Caco-2 (cell line): ENCODE data around the gene MPPED1. TPM values are rescaled to one million over a fixed set of nuclear protein-coding genes. Genes with fewer than 3 reads are reported as not detected.

Experiments
- BruUV-seq: library from RNA; stranded (reverse); fragments of 400-500 nt; replicated peaks from 2 replicates; lab custom pipeline; 2021; lab: Mats Ljungman, UMichigan
- CTCF ChIA-PET: fragments of 300-600 bp; sonication (Branson Sonifier 250); formaldehyde crosslinking; loops from one replicate; lab custom pipeline; 2022; ENCODE audit warnings: antibody characterized with exemption; lab: Charles Lee
- POLR2A ChIA-PET: fragments of 300-600 bp; sonication (Branson Sonifier 250); formaldehyde crosslinking; loops from one replicate; lab custom pipeline; 2022; ENCODE audit warnings: antibody characterized with exemption; lab: Charles Lee
- DNase-seq, 2 experiments: peaks; one replicate each; pipeline versions ENCODE4 v3.0.0 to v3.0.0-alpha.2; 2020 to 2022
- H3K27me3 ChIP-seq: replicated peaks from 2 replicates; pipeline ENCODE4 v1.6.0; 2011; ENCODE audit warnings: low read length; ENCODE audit not compliant: control insufficient read depth, insufficient read depth
- H3K36me3 ChIP-seq: 2 replicates; pipeline ENCODE4 v1.5.1; 2011; ENCODE audit warnings: low read length; ENCODE audit not compliant: control insufficient read depth, insufficient read depth
- H3K4me1 ChIP-seq: fragments of 250-450 bp; sonication (Bioruptor Pico); 2 replicates; pipeline ENCODE4 v1.5.1; 2020; ENCODE audit warnings: mild to moderate bottlenecking
- H3K4me3 ChIP-seq: 2 replicates; pipeline ENCODE4 v1.5.1; 2011; ENCODE audit warnings: low read depth, mild to moderate bottlenecking, control low read depth, low read length
- H3K9me3 ChIP-seq: fragments of 250-450 bp; sonication (Bioruptor Pico); 2 replicates; pipeline ENCODE4 v1.5.1; 2020; ENCODE audit warnings: mild to moderate bottlenecking, moderate library complexity
- H3K27ac Mint-ChIP-seq: one replicate; pipeline ENCODE4 v1.8.0; 2022; ENCODE audit warnings: mixed read lengths; ENCODE audit not compliant: unreplicated experiment
- H3K27me3 Mint-ChIP-seq: one replicate; pipeline ENCODE4 v1.8.0; 2022; ENCODE audit warnings: mixed read lengths; ENCODE audit not compliant: insufficient read depth, unreplicated experiment
- H3K36me3 Mint-ChIP-seq: one replicate; pipeline ENCODE4 v1.8.0; 2022; ENCODE audit warnings: mild to moderate bottlenecking, mixed read lengths; ENCODE audit not compliant: insufficient read depth, unreplicated experiment
- H3K4me1 Mint-ChIP-seq: one replicate; pipeline ENCODE4 v1.8.0; 2022; ENCODE audit warnings: low read depth, mixed read lengths; ENCODE audit not compliant: unreplicated experiment
- H3K4me3 Mint-ChIP-seq: one replicate; pipeline ENCODE4 v1.8.0; 2022; ENCODE audit warnings: mild to moderate bottlenecking, moderate library complexity, mixed read lengths; ENCODE audit not compliant: unreplicated experiment
- H3K9me3 Mint-ChIP-seq: one replicate; pipeline ENCODE4 v1.8.0; 2022; ENCODE audit warnings: mixed read lengths; ENCODE audit not compliant: unreplicated experiment
- intact Hi-C: fragments of 100-400 bp; cut with micrococcal nuclease; formaldehyde crosslinking; loops from one replicate; pipeline ENCODE4 v1.10.0; 2022; ENCODE audit not compliant: unreplicated experiment
- total RNA-seq: library from RNA; stranded (reverse); gene quantifications from 2 replicates; pipeline ENCODE4 v1.2.3, GENCODE V29; 2022
- TF ChIP-seq, protein P1 (sequence below), 2 experiments: fragments of 200-600 bp in 1 of 2; IDR thresholded peaks; 1 replicate in 1 of 2; 2 replicates in 1 of 2; pipeline versions ENCODE4 v1.5.1 to v1.8.0; 2011 to 2022; ENCODE audit warnings: antibody characterized with exemption in 1 of 2, control low read depth in 1 of 2, inconsistent platforms in 1 of 2, low read depth in 1 of 2, low read length in 1 of 2, mild to moderate bottlenecking in 1 of 2, moderate library complexity in 1 of 2; ENCODE audit not compliant: insufficient read depth in 1 of 2, severe bottlenecking in 1 of 2, unreplicated experiment in 1 of 2

MPPED1 gene
- total RNA-seq, 1 experiment from 2014 or later, result not detected

DNA sequence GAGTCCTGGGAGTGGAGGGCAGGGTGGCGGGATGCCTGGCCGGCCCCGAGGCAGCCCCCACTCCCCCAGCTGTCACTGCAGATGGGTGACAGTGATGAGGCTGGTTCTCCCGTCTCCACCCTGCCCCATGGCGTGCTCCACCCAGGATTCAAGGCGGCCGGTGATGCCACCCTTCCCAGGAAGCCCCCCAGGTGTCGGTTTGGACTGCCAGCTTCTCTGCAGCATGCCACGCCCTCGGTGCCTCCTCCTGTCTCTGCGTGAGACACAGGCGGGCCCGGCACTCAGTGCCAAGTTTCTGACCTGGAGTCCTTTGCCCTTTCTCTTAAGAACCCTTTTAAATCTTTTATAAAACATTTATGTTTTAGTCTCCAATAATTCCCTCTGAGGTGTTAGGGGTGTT lies 71.5 kb downstream of the MPPED1 start:
- peaks cover 2% of the 10 kb centered on the region; the same call in 1 of the 2 replicates for H3K27me3 ChIP-seq

DNA sequence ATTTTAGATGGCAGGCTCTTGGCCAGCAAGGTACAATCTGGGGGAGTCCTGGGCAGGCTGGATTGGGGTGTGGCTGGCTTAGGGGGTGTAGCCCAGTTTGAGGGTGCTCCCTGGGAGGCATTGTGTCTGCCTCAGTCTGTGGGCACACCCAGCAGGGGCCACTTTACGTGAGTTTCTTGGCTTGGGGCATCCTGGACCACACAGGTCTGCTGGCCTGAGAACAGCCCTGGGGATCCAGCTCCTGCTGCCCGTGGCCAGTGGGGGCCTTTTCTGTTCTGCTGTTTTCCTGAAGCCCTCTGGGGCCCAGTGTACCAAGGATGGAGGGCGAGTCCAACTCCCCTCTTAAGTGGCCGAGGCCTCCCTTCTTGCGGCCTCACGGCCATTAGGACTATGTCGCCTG lies 71.9 kb downstream of the MPPED1 start:
- TF ChIP-seq, protein P1, sequence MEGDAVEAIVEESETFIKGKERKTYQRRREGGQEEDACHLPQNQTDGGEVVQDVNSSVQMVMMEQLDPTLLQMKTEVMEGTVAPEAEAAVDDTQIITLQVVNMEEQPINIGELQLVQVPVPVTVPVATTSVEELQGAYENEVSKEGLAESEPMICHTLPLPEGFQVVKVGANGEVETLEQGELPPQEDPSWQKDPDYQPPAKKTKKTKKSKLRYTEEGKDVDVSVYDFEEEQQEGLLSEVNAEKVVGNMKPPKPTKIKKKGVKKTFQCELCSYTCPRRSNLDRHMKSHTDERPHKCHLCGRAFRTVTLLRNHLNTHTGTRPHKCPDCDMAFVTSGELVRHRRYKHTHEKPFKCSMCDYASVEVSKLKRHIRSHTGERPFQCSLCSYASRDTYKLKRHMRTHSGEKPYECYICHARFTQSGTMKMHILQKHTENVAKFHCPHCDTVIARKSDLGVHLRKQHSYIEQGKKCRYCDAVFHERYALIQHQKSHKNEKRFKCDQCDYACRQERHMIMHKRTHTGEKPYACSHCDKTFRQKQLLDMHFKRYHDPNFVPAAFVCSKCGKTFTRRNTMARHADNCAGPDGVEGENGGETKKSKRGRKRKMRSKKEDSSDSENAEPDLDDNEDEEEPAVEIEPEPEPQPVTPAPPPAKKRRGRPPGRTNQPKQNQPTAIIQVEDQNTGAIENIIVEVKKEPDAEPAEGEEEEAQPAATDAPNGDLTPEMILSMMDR (IDR thresholded peaks at IDR 0.05; ENCODE audit: insufficient read depth in 1 of 2, low read depth in 1 of 2, low read length in 1 of 2, severe bottlenecking in 1 of 2, unreplicated experiment in 1 of 2), result no peak
- H3K9me3 Mint-ChIP-seq, result no peaks in the 10 kb centered on the region

More for the DNA sequence above, 71.5 kb downstream of the MPPED1 start:
- no peaks in the 10 kb centered on the region for H3K9me3 Mint-ChIP-seq
- Histone ChIP-seq H3K36me3 (no peaks in the 10 kb centered on the region), H3K4me1 (no peaks in the 10 kb centered on the region), H3K4me3 (no peak overlapping the region), H3K9me3 (no peaks in the 10 kb centered on the region)
- H3K4me3 Mint-ChIP-seq, result no peak overlapping the region
- no peak for DNase-seq
- no peaks in the 10 kb centered on the region for H3K4me1 Mint-ChIP-seq
- no TSS peak for BruUV-seq
- H3K27ac Mint-ChIP-seq, result no peak overlapping the region
- POLR2A ChIA-PET, result no interaction called here
- intact Hi-C loops, result no loop called here
- CTCF ChIA-PET, result no interaction called here
- H3K36me3 Mint-ChIP-seq, result no peaks in the 10 kb centered on the region
- TF ChIP-seq, protein P1 (IDR thresholded peaks at IDR 0.05; ENCODE audit: insufficient read depth in 1 of 2, low read depth in 1 of 2, low read length in 1 of 2, severe bottlenecking in 1 of 2, unreplicated experiment in 1 of 2), result no peak
- H3K27me3 Mint-ChIP-seq, result peaks cover 13% of the 10 kb centered on the region

DNA sequence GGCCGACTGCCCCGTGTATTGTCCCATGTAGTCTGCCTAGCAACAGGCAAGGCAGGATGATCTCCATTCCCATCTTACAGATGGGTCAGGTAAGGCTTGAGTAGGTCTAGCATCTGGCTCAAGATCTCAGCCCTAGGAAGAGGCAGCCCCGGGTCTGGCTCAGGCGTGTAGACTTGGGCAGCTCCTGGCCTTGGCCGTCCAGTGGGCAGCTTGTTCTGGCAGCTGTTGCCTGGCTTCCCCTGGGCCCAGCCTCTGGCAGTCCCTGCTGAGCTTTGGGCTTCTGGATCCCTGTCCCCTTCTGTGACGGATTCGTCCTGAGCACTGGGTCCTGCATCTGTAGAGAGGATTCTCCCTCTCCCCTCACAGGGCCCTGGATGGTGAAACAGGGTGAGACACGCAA lies 72.4 kb downstream of the MPPED1 start:
- ChIA-PET CTCF (no interaction called here), POLR2A (no interaction called here)
- Mint-ChIP-seq H3K27me3 (peaks cover 13% of the 10 kb centered on the region), H3K27ac (no peak overlapping the region), H3K9me3 (no peaks in the 10 kb centered on the region), H3K4me3 (no peak overlapping the region), H3K36me3 (no peaks in the 10 kb centered on the region), H3K4me1 (no peaks in the 10 kb centered on the region)
- H3K36me3 ChIP-seq, result no peaks in the 10 kb centered on the region
- no peaks in the 10 kb centered on the region for H3K4me1 ChIP-seq
- no peak for DNase-seq
- intact Hi-C loops, result no loop called here
- H3K27me3 ChIP-seq, result peaks cover 2% of the 10 kb centered on the region; the same call in 1 of the 2 replicates
- BruUV-seq, result no TSS peak
- no peak overlapping the region for H3K4me3 ChIP-seq
- TF ChIP-seq, protein P1 (IDR thresholded peaks at IDR 0.05; ENCODE audit: insufficient read depth in 1 of 2, low read depth in 1 of 2, low read length in 1 of 2, severe bottlenecking in 1 of 2, unreplicated experiment in 1 of 2), result no peak
- H3K9me3 ChIP-seq, result no peaks in the 10 kb centered on the region

More for the DNA sequence above, 71.9 kb downstream of the MPPED1 start:
- CTCF ChIA-PET, result no interaction called here
- Histone ChIP-seq H3K36me3 (no peaks in the 10 kb centered on the region), H3K4me3 (no peak overlapping the region), H3K9me3 (no peaks in the 10 kb centered on the region), H3K27me3 (peaks cover 2% of the 10 kb centered on the region; the same call in 1 of the 2 replicates), H3K4me1 (no peaks in the 10 kb centered on the region)
- DNase-seq, result no peak
- POLR2A ChIA-PET, result no interaction called here
- H3K27ac Mint-ChIP-seq, result no peak overlapping the region
- peaks cover 13% of the 10 kb centered on the region for H3K27me3 Mint-ChIP-seq
- no TSS peak for BruUV-seq
- intact Hi-C loops, result no loop called here
- no peaks in the 10 kb centered on the region for H3K36me3 Mint-ChIP-seq
- H3K4me3 Mint-ChIP-seq, result no peak overlapping the region
- no peaks in the 10 kb centered on the region for H3K4me1 Mint-ChIP-seq
